IPS-20b (cell line): ENCODE results near the gene LRRC42.

Source experiments
- H3K27ac ChIP-seq: one replicate; pipeline ENCODE4 v1.5.1; 2013; ENCODE audit warnings: low read length
- H3K27me3 ChIP-seq: 2 replicates; pipeline ENCODE4 v1.6.1; 2013; ENCODE audit warnings: mild to moderate bottlenecking, low read length, inconsistent platforms; ENCODE audit not compliant: insufficient read depth
- H3K36me3 ChIP-seq: 2 replicates; pipeline ENCODE4 v1.6.1; 2013; ENCODE audit warnings: low read depth, mild to moderate bottlenecking, inconsistent platforms, low read length, moderate library complexity; ENCODE audit not compliant: insufficient read depth
- H3K4me1 ChIP-seq: 2 replicates; pipeline ENCODE4 v1.6.1; 2013; ENCODE audit warnings: mild to moderate bottlenecking, control low read depth, inconsistent platforms, low read length, moderate library complexity; ENCODE audit not compliant: insufficient read depth
- H3K4me3 ChIP-seq: 2 replicates; pipeline ENCODE4 v1.5.1; 2013; ENCODE audit warnings: mild to moderate bottlenecking, low read length, inconsistent platforms
- H3K9ac ChIP-seq: 2 replicates; pipeline ENCODE4 v1.6.1; 2013; ENCODE audit warnings: low read depth, mild to moderate bottlenecking, inconsistent platforms, low read length, moderate library complexity
- H3K9me3 ChIP-seq: 2 replicates; pipeline ENCODE4 v1.6.1; 2013; ENCODE audit warnings: mild to moderate bottlenecking, low read depth, low read length, inconsistent platforms; ENCODE audit not compliant: insufficient read depth

The LRRC42 gene

DNA sequence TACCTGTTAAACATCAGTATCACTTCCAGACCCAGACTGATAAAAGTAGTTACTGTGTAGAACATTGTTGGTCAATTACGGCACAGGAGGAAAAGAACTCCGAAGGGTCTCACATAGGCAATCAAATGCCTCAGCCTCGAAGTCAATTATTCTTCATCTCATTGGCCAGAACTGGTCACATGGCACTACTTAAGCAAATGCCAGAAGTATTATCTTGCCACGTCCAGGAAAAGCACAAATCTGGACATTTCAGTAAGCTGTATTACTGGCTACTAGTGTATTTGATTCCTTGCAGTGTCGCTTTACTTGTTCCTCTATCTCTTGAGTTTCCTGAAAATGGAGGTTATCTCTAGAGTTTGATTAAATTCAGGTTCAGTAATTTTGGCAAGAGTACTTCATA is 27.8 kb upstream of the LRRC42 start:
- Histone ChIP-seq H3K4me1 (peaks cover 15% of the 10 kb centered on the region), H3K9me3 (no peaks in the 10 kb centered on the region), H3K4me3 (no peak overlapping the region), H3K27ac (no peak overlapping the region), H3K27me3 (no peaks in the 10 kb centered on the region), H3K36me3 (peaks cover 13% of the 10 kb centered on the region; the same call in 1 of the 2 replicates), H3K9ac (no peak overlapping the region)

DNA sequence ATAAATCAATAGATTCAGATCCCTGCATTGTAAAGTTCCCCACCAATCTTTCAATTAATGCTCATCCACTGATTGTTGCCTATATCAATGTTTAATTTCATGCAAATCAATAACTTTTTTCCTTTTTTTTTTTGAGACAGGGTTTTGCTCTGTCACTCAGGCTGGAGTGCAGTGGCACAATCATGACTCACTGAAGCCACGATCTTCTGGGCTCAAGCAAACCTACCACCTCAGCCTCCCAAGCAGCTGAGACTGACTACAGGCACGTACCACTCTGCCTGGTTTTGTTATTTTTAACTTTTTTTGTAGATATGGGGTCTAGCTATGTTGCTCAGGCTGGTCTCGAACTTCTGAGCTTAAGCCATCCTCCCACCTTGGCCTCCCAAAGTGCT is 26.5 kb upstream of the LRRC42 start:
- Histone ChIP-seq H3K27ac (no peak overlapping the region), H3K4me3 (no peak overlapping the region), H3K27me3 (no peaks in the 10 kb centered on the region), H3K4me1 (peaks cover 6% of the 10 kb centered on the region; the same call in 1 of the 2 replicates), H3K9ac (no peak overlapping the region), H3K9me3 (no peaks in the 10 kb centered on the region), H3K36me3 (peaks cover 14% of the 10 kb centered on the region; the same call in 1 of the 2 replicates)

DNA sequence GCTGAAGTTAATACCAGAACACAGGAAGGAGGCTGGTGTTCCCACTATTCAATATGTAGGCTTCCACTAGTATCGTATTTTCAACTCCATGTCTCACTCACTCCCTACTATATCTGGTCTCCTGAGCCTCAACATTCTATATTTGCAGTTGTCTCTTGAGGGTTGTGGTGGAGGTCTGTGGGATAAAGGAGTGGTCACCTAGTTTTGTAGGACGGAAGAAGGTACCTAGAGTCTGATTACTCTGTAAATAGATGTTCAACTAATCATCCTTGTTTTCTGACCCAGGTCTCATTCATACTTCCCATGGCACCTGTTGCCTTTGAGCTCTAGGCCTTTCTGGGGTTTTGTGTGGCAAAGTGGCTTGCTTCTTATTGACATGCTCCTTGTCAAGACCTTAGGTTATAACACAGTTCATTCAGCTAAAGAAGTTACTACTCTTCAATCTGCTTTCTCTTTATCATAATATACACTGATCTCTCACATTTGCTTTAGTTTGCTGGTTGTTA is 18.7 kb upstream of the LRRC42 start:
- no peaks in the 10 kb centered on the region for H3K9me3 ChIP-seq
- no peak overlapping the region for H3K27ac ChIP-seq
- H3K4me3 ChIP-seq: no peak overlapping the region
- H3K36me3 ChIP-seq: peaks cover 21% of the 10 kb centered on the region
- no peaks in the 10 kb centered on the region for H3K27me3 ChIP-seq
- no peak overlapping the region for H3K9ac ChIP-seq
- no peaks in the 10 kb centered on the region for H3K4me1 ChIP-seq

DNA sequence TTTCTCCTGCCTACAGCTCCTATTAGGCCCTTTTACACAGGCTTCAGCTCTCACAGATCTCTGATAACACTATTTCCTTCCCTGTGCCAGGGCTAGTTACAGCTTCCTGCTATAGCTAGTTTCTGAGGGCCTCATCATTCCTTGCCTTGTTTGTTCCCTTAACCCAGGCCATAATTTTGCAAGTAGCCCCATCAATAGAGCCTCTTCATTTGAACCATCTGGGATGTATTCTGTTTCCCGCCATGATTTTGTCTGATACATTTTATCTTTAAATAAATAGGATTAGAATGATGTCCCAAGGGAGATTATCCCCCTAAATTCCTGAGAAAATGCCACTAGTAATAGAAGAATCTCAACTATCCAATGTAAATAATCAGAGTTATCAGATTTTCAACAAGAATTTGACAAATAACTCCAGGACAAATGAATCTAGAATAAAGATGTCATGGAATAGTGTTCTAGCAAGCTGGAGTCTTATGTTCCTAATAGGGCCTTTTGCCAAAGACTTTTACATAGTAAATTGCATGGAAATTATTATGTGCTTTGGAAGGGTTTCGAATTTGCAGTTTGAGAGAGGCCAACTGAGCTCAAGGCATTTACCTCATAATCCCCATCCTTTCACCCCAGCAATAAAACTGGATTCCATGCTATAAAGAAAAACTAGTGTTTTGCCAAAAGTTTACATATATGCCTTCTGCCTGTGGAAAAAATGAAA is 16.7 kb upstream of the LRRC42 start:
- H3K4me1 ChIP-seq: no peaks in the 10 kb centered on the region
- no peaks in the 10 kb centered on the region for H3K27me3 ChIP-seq
- no peak overlapping the region for H3K4me3 ChIP-seq
- peaks cover 6% of the 10 kb centered on the region for H3K9me3 ChIP-seq
- H3K36me3 ChIP-seq: peaks cover 12% of the 10 kb centered on the region
- H3K9ac ChIP-seq: no peak overlapping the region
- H3K27ac ChIP-seq: no peak overlapping the region

DNA sequence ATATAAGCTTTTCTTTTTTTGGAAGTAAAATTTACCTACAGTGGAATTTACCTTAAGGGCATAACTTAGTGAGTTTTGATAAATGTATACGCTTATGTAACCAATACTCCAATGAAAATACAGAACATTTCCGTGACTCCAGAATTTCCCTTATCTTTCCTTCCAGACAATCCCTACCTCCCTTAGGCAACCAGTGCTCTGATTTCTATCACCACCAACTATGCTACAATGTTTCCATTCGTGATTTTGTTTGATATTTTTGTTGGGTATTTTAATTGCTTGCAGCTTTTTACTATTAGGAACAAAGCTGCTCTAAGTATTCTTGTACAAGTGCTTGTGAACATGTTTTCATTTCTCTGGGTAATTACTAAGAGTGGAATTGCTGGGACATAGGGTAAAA is 15.2 kb upstream of the LRRC42 start:
- Histone ChIP-seq H3K4me1 (no peaks in the 10 kb centered on the region), H3K4me3 (no peak overlapping the region), H3K9me3 (peaks cover 9% of the 10 kb centered on the region), H3K27me3 (no peaks in the 10 kb centered on the region), H3K9ac (no peak overlapping the region), H3K27ac (no peak overlapping the region), H3K36me3 (peaks cover 19% of the 10 kb centered on the region)

DNA sequence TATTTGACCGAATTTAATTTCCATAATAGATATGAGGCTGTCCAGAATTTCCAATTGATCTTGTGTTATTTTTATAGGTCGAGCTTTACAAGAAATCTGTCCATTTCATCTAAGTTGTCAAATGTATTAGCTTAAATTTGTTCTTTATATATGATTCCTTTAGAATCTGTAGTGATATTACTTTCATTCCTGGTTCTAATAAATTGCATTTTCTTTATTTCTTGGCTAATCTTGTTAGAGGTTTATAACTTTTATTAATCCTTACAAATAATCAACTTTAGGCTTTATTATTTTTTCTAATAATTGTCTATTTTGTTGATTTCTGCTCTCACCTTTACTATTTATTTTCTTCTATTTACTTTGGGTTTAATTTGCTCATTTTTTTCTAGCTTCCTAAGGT is 14.6 kb upstream of the LRRC42 start:
- Histone ChIP-seq H3K9ac (no peak overlapping the region), H3K36me3 (peaks cover 19% of the 10 kb centered on the region), H3K4me3 (no peak overlapping the region), H3K27me3 (no peaks in the 10 kb centered on the region), H3K27ac (no peak overlapping the region), H3K9me3 (peaks cover 9% of the 10 kb centered on the region), H3K4me1 (no peaks in the 10 kb centered on the region)

DNA sequence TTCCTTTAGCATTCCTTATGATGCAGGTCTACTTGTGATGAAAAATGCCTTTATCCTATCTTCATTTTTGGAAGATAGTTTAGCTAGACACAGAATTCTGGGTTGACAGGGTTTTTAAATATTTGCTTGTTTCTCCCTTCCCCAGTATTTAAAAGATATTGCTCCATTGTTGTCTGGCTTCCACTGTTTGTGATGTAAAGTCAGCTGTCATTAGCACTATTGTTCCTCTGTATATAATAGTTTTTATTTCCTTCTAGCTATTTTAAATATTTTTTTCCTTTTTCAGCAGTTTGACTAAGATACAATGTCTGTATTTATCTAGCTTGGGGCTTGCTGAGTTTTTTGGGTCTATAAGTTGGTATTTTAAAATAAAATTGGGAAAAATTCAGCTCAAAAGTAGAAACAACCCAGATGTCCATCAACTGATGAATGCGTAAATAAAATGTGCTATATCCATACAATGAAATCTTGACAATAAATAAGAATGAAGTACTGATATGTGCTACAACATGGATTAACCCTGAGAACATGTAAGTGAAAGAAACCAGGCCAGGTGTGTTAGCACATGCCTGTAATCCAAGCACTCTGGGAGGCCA is 11.9 kb upstream of the LRRC42 start:
- Histone ChIP-seq H3K4me3 (no peak overlapping the region), H3K9me3 (peaks cover 9% of the 10 kb centered on the region), H3K9ac (no peak overlapping the region), H3K36me3 (peaks cover 16% of the 10 kb centered on the region), H3K4me1 (no peaks in the 10 kb centered on the region), H3K27ac (no peak overlapping the region), H3K27me3 (no peaks in the 10 kb centered on the region)

DNA sequence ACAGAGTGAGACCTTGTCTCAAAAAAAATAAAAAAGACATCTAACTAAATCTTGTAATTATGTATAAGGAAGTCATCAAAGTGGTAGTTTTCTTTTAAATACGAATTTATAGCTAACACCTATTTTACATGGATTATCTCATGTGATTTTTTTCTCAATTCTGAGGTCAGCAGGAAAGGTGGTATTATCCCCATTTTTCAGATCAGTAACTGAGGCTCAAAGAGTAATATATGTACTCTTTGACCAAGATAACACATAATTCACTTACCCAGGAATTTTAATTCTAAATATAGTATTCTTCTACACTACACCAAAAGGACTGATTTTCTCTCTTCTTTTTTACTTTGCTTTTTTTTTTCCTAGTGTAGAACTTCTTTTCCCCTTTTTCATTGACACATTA is 9.7 kb upstream of the LRRC42 start:
- Histone ChIP-seq H3K9ac (no peak overlapping the region), H3K27ac (no peak overlapping the region), H3K36me3 (peaks cover 16% of the 10 kb centered on the region), H3K9me3 (peaks cover 9% of the 10 kb centered on the region), H3K27me3 (no peaks in the 10 kb centered on the region), H3K4me1 (no peaks in the 10 kb centered on the region), H3K4me3 (no peak overlapping the region)

DNA sequence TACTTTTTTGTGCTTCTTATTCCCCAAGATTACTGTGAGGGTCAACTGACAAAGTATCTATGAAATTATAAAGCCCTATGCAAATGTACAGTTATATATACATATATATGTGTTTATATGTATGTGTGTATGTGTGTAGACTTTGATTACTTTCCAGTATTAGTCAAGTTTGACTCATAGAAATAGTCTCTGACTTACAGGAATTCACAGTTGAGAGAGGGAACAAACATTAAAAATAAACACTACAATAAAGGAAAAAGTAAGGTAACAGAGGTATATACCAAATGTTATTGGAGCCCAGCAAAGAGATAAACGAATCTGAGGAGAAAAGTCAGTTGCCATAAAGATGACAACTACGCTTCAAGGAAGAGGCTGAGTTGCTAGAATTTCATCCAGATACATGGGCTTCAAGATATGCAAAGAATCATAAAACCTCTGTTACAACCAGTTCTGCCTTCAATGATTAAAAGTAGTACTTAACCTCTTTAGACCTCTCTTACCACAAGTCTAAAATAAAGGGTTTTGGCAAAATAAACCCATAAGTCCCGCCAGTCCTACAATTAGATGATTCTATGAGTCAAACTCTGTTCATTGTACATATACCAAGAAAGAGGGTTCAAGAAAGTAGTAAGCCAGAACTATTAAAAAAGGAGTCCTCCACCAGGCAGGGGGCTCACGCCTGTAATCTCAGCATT is 7.9 kb upstream of the LRRC42 start:
- H3K27me3 ChIP-seq: no peaks in the 10 kb centered on the region
- peaks cover 16% of the 10 kb centered on the region for H3K36me3 ChIP-seq
- no peak overlapping the region for H3K27ac ChIP-seq
- no peak overlapping the region for H3K9ac ChIP-seq
- no peaks in the 10 kb centered on the region for H3K4me1 ChIP-seq
- peaks cover 9% of the 10 kb centered on the region for H3K9me3 ChIP-seq
- H3K4me3 ChIP-seq: no peak overlapping the region

DNA sequence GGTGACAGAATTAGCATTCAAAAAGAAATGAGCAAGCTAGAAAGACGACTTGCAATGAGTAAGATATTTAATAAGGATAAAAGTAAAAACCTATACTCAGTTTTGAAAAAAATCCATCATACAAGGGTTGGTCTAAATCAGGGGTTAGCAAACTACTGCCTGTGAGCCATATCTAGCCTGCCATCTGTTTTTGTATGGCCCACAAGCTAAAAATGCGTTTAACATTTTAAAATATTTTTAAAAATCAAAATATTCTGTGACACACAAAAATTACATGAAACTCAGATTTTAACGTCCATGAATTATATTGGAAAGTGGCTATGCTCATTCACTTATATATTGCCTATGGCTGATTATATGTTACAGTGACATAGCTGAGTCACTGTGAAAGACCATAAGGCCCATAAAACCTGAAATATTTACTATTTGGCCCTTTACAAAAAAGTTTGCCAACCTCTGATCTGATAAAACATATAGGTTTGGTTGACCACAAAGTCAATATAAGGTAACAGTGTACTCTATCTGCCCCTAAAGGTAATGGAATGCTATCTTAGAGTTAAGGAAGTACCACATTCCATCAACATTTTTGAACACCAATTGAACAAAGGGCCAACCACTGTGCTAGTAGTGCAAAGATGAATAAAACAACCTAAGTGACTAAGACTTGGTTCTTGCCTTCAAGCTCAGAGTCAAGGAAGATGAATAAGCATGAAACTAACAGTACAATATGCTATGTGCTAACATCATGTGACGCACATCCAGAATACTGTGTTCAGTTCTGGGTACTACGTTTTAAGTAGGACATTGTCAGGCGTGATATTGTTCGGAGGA is 3.8 kb upstream of the LRRC42 start:
- no peak overlapping the region for H3K9ac ChIP-seq
- H3K4me1 ChIP-seq: 0 out of 2 replicates have a peak, but pooled peaks cover 2% of the 10 kb centered on the region
- H3K36me3 ChIP-seq: peaks cover 8% of the 10 kb centered on the region
- no peaks in the 10 kb centered on the region for H3K27me3 ChIP-seq
- H3K27ac ChIP-seq: no peak overlapping the region
- H3K9me3 ChIP-seq: no peaks in the 10 kb centered on the region
- H3K4me3 ChIP-seq: no peak overlapping the region

DNA sequence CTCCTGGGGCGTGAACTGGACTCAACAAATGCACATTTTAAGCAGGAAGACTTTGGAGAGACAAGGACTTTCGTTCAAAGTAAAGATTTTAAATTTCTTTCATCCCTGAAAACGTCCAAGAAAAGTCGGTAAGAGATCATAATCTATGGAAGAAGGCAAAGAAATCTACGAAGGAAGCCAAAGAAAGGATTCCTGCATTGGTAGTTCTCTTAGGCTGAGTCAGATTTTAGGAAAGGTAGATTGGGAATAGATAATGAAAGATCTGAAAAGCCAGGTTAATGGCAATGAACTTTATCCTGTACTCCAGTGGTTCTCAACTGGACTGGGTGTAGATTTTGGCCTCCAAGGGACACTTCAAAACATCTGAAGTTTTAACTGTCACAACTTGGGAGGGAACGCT is 3.1 kb upstream of the LRRC42 start:
- H3K27ac ChIP-seq: no peak overlapping the region

More for the DNA sequence above, 3.1 kb upstream of the LRRC42 start:
- Histone ChIP-seq H3K9ac (no peak overlapping the region), H3K4me3 (no peak overlapping the region), H3K36me3 (peaks cover 2% of the 10 kb centered on the region), H3K9me3 (no peaks in the 10 kb centered on the region), H3K4me1 (0 out of 2 replicates have a peak, but pooled peaks cover 4% of the 10 kb centered on the region), H3K27me3 (no peaks in the 10 kb centered on the region)
